H1 (cell line): ENCODE data around the gene SEZ6. TPM values are rescaled to one million over a fixed set of nuclear protein-coding genes. Genes with fewer than 3 reads are reported as not detected.

Source experiments
- ASH2L ChIP-seq: fragments of 200-600, 300-600 bp; sonication (generic); IDR thresholded peaks from one replicate; pipeline ENCODE4 v1.7.1; 2017; ENCODE audit warnings: low read length
- SP4 ChIP-seq: IDR thresholded peaks from 2 replicates; pipeline ENCODE4 v1.6.1; 2012; ENCODE audit warnings: low read length, inconsistent platforms
- TAF1 ChIP-seq: IDR thresholded peaks from 2 replicates; pipeline ENCODE4 v1.6.1; 2011; ENCODE audit warnings: mild to moderate bottlenecking, low read depth, low read length
- YY1 ChIP-seq: IDR thresholded peaks from 2 replicates; pipeline ENCODE4 v1.6.1; 2011; ENCODE audit warnings: low read depth, mild to moderate bottlenecking, low read length
- ZNF274 ChIP-seq: IDR thresholded peaks from 2 replicates; pipeline ENCODE4 v1.7.0; 2012; ENCODE audit warnings: low read length, borderline replicate concordance; ENCODE audit errors: extremely low read depth
- polyA plus RNA-seq, 7 experiments: library from polyadenylated mRNA; depleted of rRNA in 3 of 7; stranded (reverse) in 5 of 7; unstranded in 2 of 7; fragments of >200 nt in 5 of 7; fragments of 200-250 nt in 2 of 7; gene quantifications; 1 replicate in 5 of 7; 2 replicates in 1 of 7; 4 replicates in 1 of 7; pipeline versions ENCODE4 v1.2.1 to v1.2.3, GENCODE V29; 2011 to 2013; ENCODE audit warnings: missing spikeins in 2 of 7, mixed read lengths in 2 of 7
- total RNA-seq: library from RNA; stranded (reverse); fragmentation: NEBNext Ultra II Directional; extraction: Animal tissue kit (Norgen Biotek cat#: 25700); gene quantifications from 2 replicates; pipeline ENCODE4 v1.2.1, GENCODE V29; 2021

The SEZ6 gene
- total and polyA plus RNA-seq, 2 of the 8 experiments (the other 6 are each of a cell fraction or from before 2014, with no cell fraction given): 6.9 to 16.1 TPM

DNA sequence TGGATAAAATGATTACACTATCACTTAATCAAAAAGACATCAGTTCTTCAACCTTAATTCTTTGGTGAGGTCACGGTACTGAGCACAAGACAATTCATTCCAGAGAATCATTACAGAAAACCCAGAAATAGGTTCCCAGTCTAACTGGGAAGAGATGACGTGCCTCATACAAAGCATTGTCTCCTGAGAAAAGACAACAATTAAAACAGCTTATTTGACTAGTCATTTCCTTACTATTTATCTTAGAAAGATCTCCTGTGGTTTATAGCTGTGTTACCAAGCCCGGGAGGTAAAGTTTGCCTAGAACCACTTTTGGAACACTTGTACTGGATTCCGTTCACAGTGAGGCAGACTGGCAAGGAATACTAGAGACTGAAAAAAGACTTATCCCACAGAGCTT is 59.6 kb downstream of the SEZ6 start (continued):
- TF ChIP-seq ASH2L: no peak
- TF ChIP-seq YY1: no peak
- TF ChIP-seq TAF1: no peak
- no peak for TF ChIP-seq ZNF274
- TF ChIP-seq SP4: no peak
